ENCODE measurements around the gene CKAP2L. TPM values are rescaled to one million over a fixed set of nuclear protein-coding genes. Genes with fewer than 3 reads are reported as not detected.

Gene CKAP2L
- total and polyA plus RNA-seq, 2 donors (not counting 3 experiments of a cell fraction or from before 2014, with no cell fraction given), result 3.4 to 30.7 TPM

GRCh38 chr2:112725545-112726457 is 38.6 kb downstream of the CKAP2L start:
- Histone ChIP-seq H4K20me1 (replicated peaks; ENCODE audit: control insufficient read depth, extremely low read depth, insufficient read depth, low read length) (no peaks in the 10 kb centered on the region), H3K27me3 (ENCODE audit: control insufficient read depth in 2 of 2, insufficient read depth in 2 of 2, low read length in 2 of 2) (no peaks in the 10 kb centered on the region), H3K4me1 (ENCODE audit: control insufficient read depth, extremely low read depth, insufficient read depth, low read length) (peaks cover 3% of the 10 kb centered on the region), H3K9ac (replicated peaks; ENCODE audit: extremely low read depth, insufficient read depth, low read length) (no peak overlapping the region), H3K79me2 (ENCODE audit: control insufficient read depth, insufficient read depth, low read length) (no peaks in the 10 kb centered on the region), H3K4me2 (ENCODE audit: insufficient read depth, low read length) (no peak overlapping the region), H3K36me3 (ENCODE audit: control insufficient read depth in 2 of 2, extremely low read depth in 1 of 2, insufficient read depth in 2 of 2, low read length in 2 of 2) (no peaks in the 10 kb centered on the region), H3K4me3 (replicated peaks in 1 of 3; ENCODE audit: insufficient read depth in 1 of 3, low read depth in 1 of 3, low read length in 3 of 3) (no peak overlapping the region), H3K27ac (ENCODE audit: insufficient read depth, low read depth, low read length) (no peak overlapping the region), H3K9me1 (replicated peaks; ENCODE audit: control insufficient read depth, extremely low read depth, insufficient read depth, low read length) (no peaks in the 10 kb centered on the region), H2AFZ (ENCODE audit: low read depth, low read length) (peak overlapping the region; percentile 88), H3K9me3 (replicated peaks; ENCODE audit: control insufficient read depth, insufficient read depth, low read length) (no peaks in the 10 kb centered on the region)
- no peak for TF ChIP-seq FOS (IDR thresholded peaks at IDR 0.05; ENCODE audit: borderline replicate concordance, insufficient read depth, low read length)
- no peak for TF ChIP-seq POLR2A (IDR thresholded peaks at IDR 0.05; ENCODE audit: low read depth, low read length)
- TF ChIP-seq, protein P1, sequence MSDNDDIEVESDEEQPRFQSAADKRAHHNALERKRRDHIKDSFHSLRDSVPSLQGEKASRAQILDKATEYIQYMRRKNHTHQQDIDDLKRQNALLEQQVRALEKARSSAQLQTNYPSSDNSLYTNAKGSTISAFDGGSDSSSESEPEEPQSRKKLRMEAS (IDR thresholded peaks at IDR 0.05; ENCODE audit: insufficient read depth, insufficient read length), result no peak
- no peak for TF ChIP-seq EZH2 (IDR thresholded peaks at IDR 0.05; ENCODE audit: borderline replicate concordance, low read depth, low read length, severe bottlenecking)
- no peak for TF ChIP-seq GATA2 (IDR thresholded peaks at IDR 0.05; ENCODE audit: insufficient read depth, insufficient read length, low read depth, low read length)
- TF ChIP-seq POLR2AphosphoS5 (IDR thresholded peaks at IDR 0.05; ENCODE audit: insufficient read depth, low read depth, low read length), result no peak
- no peak for TF ChIP-seq JUN (IDR thresholded peaks at IDR 0.05; ENCODE audit: borderline replicate concordance, insufficient read depth, insufficient read length, low read depth)
- TF ChIP-seq MYC (IDR thresholded peaks at IDR 0.05; ENCODE audit: low read depth, low read length), result no peak
- BruUV-seq (replicated peaks), result no TSS peak
- FAIRE-seq (no peak), DNase-seq (ENCODE audit: low read depth, low spot score) (no peak)
- ChIA-PET CTCF (interaction anchor here (0.7 to 9.1 kb wide), 37 partner anchors 11 to 245 kb away, joined by 3 to 207 read pairs (median 4); partner anchors contain the start of genes CHCHD5 and SLC20A1), POLR2A (interaction anchor here (1.6 kb wide), 1 partner anchor 141 kb away, joined by 3 read pairs; the partner anchor contains the start of gene CHCHD5)
- intact Hi-C loops (cut with micrococcal nuclease) (loop anchor here (1.0 to 2.0 kb wide), 6 partner anchors 35 to 244 kb away; partner anchors contain the start of genes CHCHD5 and SLC20A1), dilution Hi-C loops (cut with MboI; ENCODE audit: extremely low pct_ligation_motif_present, low sequenced_read_pairs) (no loop called here)

All from endothelial cell of umbilical vein (primary cell).